ENCODE results near the gene NAGS.
"Not testable (repeated sequence)": the region's sequence is repeated elsewhere in the genome, so short reads cannot be mapped to it uniquely, and the experiment has no call there.

Gene NAGS

DNA sequence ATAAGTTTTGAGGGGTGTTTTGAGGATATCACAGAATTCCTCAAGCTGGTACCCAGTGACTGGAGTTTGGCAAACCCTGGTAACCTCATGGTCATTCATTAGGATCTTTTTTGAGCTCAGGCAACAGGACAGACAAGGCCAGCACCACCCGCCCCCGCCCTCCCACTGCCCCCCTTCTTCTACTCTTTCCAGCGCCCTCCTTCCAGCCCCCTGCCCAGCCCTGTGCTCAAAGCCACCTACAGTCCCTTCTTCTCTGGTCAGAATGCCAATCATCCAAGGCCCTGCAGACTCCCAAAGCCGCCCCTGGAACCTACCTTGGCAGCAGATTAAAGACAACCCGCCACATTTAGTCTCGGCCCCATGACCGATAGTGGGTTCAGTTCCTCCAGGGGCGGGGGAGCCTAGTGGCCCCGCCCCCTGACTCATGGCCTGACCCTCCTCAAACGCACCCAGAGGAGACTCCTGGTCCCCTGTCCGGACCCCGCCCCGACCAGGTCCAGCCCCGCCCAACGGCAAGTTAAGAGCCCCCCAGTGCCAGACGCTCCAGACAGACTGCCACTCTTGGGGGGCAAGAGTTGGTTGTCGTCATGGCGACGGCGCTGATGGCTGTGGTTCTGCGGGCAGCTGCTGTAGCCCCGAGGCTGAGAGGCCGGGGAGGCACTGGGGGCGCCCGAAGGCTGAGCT is at the start of gene NAGS:
Gene NAGS, plus strand, starts transcription at position 546 of the 684 bp plus-strand sequence. Its CDS starts 42 bp downstream, at position 588.
- in situ Hi-C loops (cut with MboI; ENCODE audit: low sequenced_read_pairs): no loop called here

DNA sequence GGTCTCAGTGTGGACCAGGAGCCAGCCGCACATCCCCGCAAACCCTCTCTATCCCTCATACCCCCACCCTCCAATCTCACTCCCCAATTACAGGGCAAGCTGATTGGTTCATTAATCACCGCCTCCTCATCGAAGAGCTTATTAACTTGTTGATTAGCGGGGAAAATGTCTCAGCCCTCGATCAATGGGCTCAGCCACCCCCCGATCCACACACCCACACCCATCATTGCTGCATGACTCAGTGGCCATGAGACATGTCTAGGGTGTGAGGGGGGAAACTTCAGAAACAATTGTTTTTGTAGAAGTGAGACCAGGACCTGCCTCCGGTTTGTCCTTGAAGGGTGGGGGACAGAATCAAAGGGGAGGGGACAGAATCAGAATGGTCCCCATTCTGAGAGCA is 48.2 kb upstream of the NAGS start:
- in situ Hi-C loops (cut with MboI; ENCODE audit: low sequenced_read_pairs): no loop called here

- in situ Hi-C loops (cut with MboI; ENCODE audit: low sequenced_read_pairs): no loop called here
These were observed 45.6 kb upstream of the NAGS start for GRCh38 chr17:43958748-43959352.

- in situ Hi-C loops (cut with MboI; ENCODE audit: low sequenced_read_pairs): not testable (repeated sequence)
These were observed 43.1 kb upstream of the NAGS start for GRCh38 chr17:43961292-43961691.

DNA sequence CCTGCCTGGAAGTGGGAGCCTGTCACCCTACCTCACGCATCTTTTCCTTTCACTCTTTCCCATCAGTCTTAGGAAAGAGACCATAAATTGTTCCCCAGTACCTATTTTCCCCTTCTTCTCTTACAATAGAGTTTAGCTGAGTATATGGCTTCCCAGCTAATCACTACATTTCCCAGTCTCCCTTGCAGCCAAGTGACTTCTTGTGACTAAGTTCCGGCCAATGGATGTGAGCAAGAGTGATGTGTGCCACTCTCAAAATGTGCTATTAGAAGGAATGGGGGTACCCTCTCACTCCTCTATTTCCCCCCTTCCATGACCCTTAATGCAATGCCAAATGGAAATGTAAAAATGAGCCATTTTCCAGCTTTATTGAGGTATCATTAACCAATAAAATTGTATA is 42.5 kb upstream of the NAGS start:
- in situ Hi-C loops (cut with MboI; ENCODE audit: low sequenced_read_pairs): no loop called here

- in situ Hi-C loops (cut with MboI; ENCODE audit: low sequenced_read_pairs): no loop called here
These were observed 41.9 kb upstream of the NAGS start for GRCh38 chr17:43962479-43962878.

- in situ Hi-C loops (cut with MboI; ENCODE audit: low sequenced_read_pairs): no loop called here
These were observed 38.1 kb upstream of the NAGS start for GRCh38 chr17:43966276-43966675.

DNA sequence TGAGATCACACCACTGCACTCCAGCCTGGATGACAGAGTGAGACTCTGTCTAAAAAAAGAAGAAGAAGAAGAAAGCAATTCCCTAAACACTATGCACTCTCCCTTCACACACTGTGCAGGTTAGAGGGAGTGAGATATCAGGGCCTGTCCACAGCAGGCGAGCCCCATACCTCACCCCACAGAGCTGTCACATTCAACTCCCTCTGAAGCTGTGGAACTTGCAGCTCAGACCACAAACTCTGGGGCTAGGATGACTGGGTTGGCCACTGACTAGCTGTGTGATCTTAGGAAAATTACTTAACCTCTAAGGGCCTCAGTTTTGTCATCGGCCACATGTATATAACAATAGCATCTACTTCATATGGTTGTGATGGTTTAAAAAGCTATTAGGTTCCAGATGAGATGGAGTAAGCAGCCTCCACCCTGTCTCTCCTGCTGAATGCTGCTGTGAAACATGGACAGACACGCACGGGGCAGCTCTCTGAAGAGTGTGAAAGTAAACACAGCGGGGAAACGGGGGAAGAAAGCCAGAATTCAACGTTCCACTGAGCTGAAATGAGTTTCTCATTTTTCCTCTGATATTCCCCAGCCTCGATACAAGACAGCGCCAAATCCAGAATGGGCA is 37.1 kb upstream of the NAGS start:
- in situ Hi-C loops (cut with MboI; ENCODE audit: low sequenced_read_pairs): no loop called here

- in situ Hi-C loops (cut with MboI; ENCODE audit: low sequenced_read_pairs): no loop called here
These were observed 34.1 kb upstream of the NAGS start for GRCh38 chr17:43970366-43970765.

GRCh38 chr17:43971436-43971835 is 33.0 kb upstream of the NAGS start:
- in situ Hi-C loops (cut with MboI; ENCODE audit: low sequenced_read_pairs): not testable (repeated sequence)

DNA sequence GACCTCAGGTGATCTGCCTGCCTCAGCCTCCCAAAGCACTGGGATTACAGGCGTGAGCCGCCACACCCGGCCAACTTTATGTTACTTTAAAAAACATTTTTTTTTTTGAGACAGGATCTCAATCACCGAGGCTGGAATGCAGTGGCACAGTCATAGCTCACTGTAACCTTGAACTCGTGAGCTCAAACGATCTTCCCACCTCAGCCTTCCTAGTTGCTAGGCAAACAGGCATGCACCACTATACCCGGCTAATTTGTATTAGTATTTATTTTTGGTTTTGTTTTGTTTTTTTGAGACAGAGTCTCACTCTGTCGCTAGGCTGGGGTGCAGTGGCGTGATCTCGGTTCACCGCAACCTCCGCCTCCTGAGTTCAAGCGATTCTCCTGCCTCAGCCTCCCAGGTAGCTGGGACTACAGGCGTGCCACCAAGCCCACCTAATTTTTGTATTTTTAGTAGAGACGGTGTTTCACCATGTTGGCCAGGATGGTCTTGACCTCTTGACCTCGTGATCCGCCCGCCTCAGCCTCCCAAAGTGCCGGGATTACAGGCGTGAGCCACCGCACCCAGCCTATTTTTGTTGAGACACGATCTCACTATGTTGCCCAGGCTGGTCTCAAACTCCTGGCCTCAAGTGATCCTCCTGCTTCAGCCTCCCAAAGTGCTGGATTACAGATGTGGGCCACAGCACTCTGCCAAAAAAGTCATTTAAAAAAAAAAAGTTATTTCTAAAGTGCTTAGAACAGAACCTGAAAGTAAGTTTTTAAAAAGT is 31.8 kb upstream of the NAGS start:
- in situ Hi-C loops (cut with MboI; ENCODE audit: low sequenced_read_pairs): not testable (repeated sequence)

DNA sequence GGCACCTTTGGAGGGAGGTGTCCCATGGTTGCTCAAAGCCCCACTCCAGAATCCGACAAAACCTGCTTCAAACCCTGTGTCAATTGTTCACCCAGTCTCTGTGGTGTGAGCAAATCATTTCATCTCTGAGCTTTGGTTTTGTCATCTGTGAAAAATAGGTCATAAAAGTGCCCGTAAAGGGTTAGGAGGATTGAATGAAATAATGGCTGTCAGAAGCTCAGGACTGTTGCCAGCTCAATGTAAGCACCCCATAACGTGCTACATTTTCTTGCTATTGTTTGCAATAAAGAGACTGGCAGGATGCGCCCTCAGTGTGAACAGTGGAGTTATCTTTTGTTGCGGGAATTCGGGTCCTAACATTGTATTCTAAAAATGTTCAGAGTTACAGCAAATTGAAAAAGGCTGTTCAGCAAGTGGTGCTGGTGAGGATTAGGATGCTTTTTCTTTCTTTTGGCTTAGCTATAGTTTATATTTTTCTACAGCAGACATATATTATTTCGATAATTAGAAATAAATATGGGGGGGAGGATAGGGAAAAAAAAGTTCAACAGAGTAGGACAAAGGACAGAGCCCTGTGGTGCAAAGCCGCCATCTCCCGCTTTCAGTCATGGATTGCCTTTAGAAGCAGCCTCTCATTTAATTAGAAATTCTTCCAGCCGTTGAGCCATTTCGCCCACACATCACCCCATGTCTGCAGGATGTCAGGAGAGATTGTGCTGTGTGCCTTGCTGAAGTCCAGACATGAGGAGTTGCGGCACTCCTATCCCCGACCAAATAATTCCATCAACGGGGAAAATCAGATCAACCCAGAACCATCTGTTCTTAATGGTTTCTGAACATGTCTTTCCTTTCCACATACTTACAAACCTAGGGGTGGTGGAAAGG is 29.8 kb upstream of the NAGS start:
- in situ Hi-C loops (cut with MboI; ENCODE audit: low sequenced_read_pairs): no loop called here

GRCh38 chr17:43975898-43976297 is 28.5 kb upstream of the NAGS start:
- in situ Hi-C loops (cut with MboI; ENCODE audit: low sequenced_read_pairs): no loop called here

DNA sequence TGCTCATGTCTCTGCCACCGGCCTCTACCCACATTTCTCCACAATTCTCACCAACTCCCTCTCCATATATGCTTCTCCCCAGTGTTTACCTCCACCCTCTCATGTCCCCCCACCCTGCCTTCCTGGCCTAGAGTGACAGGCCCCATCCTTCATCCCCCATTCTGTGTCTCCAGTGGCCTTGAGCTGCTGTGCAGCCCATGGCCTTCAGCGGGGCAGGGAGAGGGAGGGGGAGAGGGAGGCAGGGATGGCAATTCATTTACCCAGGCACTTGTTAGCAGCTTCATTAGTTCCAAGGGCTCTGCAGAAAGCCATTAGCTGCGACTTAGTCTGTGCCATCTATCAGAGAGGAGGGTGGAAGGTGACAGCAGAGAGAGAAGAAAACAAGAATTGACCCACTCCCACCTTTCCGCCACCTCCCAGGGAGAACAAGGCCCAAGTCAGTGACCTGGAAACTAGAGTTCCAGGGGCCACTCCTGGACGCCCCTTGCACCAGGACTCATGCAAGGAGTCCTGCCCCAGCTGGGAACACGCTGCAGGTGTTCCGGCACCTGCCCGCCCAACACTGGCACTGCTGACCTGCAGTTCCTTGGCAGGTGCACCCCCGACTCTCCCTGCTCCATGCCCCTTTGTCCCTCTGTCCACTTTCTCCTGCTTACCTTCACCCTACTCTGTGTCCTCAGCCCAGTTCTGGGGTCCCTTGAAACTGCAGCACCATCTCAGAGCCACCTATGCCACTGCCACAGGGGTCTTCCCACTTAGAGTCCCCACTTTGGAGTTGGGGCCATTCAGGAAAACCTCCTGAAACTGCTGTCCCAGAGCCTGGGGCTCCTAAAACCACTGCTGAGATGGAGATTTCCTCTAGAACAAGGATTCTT is 27.2 kb upstream of the NAGS start:
- in situ Hi-C loops (cut with MboI; ENCODE audit: low sequenced_read_pairs): no loop called here

GRCh38 chr17:43978078-43978477 is 26.3 kb upstream of the NAGS start:
- in situ Hi-C loops (cut with MboI; ENCODE audit: low sequenced_read_pairs): no loop called here

- in situ Hi-C loops (cut with MboI; ENCODE audit: low sequenced_read_pairs): no loop called here
These were observed 25.4 kb upstream of the NAGS start for GRCh38 chr17:43979011-43979410.

DNA sequence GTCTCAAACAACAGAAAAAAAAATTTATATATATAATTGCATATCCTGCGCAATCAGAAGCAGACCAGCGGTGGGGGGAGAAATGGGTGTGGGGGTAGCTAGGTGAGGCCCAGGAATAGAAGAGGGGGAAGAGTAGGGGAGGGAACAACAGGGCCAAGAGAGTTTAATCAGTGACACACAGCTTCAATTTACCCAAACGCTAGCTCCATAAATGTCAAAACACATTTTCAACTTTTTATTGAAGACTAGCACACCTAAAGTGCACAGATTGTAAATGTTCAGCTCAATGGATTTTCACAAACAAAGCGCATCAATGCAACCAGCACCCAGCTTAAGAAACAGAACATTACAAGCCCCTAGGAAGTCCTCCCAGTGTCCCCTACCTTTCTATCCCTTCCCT is 24.8 kb upstream of the NAGS start:
- in situ Hi-C loops (cut with MboI; ENCODE audit: low sequenced_read_pairs): no loop called here

DNA sequence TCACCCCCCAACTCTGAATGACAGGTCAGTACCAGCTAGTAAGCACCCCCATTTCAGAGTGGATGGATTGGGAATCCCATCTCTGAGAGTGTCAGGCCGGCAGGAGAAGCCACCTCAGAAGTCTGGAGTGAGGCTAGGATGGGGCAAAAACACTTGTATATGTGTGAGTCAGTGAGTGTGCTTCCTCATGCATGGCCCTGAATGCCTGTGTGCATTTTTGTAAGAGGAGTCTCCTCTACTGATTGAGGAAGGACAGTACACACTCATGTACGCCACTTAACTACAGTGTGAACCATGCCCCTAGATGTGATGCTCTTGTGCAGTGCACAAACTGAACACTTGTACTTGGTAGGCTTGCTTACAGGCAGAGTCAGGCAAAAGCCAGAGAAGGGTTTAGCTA is 22.3 kb upstream of the NAGS start:
- in situ Hi-C loops (cut with MboI; ENCODE audit: low sequenced_read_pairs): no loop called here

GRCh38 chr17:43983196-43983514 is 21.3 kb upstream of the NAGS start:
- in situ Hi-C loops (cut with MboI; ENCODE audit: low sequenced_read_pairs): no loop called here

Data from HL-60/S4 treated with retinoic acid at 250 ng/mL for 4 days and 3 days (cell line).